Measurements from ENCODE around the gene MNS1. TPM values are rescaled to one million over a fixed set of nuclear protein-coding genes. Genes with fewer than 3 reads are reported as not detected.
"Not testable (repeated sequence)": the region's sequence is repeated elsewhere in the genome, so short reads cannot be mapped to it uniquely, and the experiment has no call there.

Gene MNS1, protein sequence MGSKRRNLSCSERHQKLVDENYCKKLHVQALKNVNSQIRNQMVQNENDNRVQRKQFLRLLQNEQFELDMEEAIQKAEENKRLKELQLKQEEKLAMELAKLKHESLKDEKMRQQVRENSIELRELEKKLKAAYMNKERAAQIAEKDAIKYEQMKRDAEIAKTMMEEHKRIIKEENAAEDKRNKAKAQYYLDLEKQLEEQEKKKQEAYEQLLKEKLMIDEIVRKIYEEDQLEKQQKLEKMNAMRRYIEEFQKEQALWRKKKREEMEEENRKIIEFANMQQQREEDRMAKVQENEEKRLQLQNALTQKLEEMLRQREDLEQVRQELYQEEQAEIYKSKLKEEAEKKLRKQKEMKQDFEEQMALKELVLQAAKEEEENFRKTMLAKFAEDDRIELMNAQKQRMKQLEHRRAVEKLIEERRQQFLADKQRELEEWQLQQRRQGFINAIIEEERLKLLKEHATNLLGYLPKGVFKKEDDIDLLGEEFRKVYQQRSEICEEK
- 4.4 TPM for total RNA-seq

DNA sequence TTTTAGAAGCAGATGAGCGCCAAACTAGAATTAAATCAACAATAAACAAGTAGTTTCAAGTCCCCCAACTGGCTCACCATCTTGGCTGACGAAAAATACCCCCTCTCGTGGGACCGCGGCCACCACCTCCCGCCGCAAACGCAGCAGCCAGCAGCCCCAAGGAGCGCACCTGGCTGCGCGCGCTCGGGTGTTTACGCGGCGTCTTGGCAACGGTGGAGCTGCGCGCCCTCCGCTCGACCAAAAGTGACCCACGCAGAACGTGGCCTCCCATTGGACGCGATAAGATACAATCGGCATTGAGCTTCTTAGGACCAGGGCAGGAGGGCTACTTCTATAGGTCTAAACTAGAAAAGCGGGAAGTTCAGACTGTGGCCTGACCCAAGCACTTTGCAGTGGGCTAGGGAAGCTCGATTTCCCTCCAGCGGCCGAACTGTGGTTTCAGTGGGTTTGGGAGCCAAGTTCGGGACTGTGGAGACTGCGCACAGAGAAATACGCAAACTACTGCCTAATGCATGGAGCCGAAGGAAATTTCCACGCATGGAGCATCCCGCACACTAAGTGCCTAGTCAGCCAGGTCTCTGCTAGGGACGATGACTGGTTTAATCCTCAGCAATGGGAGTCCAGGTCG lies at the start of gene MNS1:
Gene MNS1, minus strand, starts transcription at position 245 of the 628 bp plus-strand sequence. Its CDS starts 165 bp downstream, at position 80.
- peak; percentile 96 for DNase-seq

DNA sequence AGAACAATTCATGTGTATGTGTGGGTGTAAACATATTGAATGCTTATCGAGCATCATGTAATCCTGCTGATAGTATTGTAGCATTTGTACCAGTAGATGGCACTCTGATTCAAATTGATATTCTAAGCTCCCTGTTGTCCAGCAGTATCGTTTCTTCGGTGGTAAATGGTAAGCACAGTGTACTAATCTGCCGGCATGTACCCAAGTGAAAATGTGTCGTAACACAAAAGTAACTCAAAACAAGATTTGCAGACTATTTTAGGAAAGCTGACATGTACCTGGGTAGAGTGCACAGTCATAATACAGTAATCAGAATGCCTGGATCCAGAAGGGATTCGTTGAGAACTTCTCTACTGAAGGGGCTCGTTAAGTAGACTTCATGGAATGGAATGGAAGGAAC lies 31.7 kb upstream of the MNS1 start:
- DNase-seq: peak; percentile 50

DNA sequence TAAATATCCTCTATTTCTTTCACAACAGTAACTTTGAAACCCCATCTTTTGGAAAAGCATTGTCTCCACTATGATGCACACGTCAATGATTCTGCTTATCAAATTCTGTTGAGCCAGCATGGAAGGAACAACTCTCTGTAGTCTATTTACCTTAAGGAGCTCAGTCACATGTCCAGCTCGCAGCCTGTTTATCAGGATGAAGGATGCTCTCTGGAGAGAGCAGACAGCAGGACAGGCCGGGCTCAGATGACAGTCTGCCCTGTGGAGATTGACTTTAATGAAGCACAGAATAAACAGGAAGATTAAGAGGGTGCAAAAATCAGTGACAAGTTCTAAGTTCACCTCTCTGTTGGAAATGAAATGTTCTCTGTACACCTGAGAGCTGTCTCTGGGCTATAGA lies 30.6 kb upstream of the MNS1 start:
- DNase-seq: no peak

DNA sequence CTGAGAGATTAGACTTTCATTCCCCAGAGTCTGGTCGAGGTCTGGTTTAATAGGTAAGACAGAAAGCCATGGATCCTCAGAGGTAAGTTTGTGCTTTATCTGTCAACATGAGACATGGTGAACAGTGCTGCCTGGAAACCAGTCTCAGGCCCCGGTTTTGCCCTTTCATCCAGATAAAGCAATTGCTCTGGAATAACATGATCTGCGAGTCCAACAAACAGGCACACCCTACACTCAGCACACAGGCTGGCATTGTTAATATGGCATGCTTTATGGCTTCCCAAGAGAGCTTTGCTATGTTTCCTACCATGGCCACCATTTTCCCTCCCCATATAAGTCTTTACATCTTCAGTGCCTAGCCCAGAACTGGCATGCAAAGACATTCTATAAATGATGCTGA lies 30.1 kb upstream of the MNS1 start:
- DNase-seq: no peak

DNA sequence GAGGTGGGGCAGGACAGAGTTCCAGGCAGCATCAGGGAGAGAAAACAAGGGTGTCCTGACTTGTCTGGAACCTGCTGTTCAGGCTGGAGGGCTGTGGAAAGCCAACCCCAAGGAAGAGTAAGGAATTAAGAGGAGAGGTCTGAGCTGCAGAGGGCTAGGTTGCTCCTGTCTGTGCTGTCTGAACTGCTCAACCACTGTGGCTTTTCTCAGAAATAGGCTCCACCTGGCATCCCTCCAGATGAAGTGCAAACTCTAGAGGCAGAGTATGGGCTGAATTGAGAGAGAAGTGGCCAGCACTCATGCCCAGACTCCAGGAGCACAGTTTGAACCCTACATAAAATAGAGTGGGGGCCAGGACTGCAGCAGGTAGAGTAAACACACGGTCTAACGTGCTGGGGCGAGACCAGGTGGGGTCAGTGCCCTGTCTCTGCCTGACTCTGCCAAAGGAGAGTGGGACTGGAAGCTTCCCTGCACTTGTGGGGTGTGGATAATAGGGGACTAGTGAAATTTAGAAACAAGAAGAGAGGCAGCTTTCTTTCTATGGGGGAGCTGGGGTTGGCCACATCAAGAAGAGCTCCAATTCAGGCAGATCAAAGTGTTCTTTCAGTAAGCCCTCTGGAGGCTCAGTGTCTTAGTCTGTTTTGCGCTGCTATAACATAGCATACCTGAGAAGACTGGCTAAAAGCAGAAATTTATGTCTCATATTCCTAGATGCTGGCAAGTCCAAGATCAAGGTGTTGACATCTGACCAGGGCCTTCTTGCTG lies 28.0 kb upstream of the MNS1 start:
- DNase-seq: no peak

DNA sequence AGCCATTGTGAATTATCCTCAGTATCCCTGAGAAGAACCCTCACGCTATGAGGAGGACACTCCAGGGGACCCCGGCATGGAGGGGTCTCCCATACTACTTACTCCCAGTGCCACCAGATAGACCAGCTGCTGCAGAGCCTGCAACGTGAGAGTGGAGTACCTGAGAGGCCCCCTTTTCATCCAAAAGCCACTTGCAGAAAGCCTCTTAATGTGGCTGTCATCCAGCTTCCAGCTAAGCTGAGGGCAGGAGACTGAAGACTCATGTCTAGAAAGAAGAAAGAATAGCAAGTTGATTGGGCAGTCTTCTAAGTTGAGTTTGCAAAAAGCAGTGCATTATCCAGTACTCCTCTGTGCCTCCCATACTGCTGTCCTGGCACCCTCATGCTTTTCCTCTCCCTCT lies 27.3 kb upstream of the MNS1 start:
- no peak for DNase-seq

DNA sequence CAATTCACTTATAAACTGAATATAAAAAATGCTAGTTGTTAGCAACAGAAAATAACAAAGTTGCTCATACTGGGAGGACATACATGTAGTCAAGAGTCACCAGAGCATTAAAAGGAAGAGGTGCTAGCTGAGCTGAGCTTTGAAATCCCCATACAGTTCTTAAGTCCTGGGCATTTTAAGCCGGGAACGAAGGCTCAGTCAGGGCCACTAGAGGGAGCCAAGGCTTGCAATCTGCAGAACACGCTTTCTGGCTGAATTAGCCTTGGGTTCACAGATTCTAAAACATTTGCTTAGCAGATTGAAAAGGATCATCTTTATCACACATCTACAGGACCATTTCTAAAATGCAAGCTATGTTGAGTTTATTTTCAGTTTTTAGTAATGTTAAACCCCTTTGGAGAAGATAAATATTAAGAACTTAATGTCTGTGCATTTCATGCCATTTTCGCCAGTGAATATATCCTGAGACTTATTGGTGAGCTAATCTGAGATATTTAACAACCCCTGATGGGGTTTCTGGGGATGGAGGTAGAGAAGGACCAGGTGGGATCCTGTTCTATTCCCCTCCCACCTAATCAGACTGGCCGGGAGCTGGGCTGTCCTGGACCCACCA lies 26.3 kb upstream of the MNS1 start:
- DNase-seq: peak; percentile 86

DNA sequence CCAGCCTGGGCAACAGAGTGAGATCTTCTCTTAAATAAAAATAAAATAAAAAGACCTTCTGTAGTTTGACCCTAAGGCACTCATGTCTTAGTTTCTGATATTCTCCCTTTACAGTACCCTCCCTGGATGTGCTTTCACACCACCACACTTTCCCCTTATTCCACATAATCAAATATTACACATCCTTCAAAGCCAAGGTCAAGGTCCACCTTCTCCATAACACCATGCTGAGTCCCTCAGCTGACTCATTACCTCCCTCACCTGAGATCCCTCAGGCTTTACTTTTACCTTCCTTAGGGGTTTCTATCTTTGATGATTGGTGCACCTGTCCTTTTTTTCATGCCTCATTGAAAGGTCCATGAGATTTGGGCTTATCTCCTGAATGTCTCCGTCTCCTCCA lies 25.5 kb upstream of the MNS1 start:
- no peak for DNase-seq

DNA sequence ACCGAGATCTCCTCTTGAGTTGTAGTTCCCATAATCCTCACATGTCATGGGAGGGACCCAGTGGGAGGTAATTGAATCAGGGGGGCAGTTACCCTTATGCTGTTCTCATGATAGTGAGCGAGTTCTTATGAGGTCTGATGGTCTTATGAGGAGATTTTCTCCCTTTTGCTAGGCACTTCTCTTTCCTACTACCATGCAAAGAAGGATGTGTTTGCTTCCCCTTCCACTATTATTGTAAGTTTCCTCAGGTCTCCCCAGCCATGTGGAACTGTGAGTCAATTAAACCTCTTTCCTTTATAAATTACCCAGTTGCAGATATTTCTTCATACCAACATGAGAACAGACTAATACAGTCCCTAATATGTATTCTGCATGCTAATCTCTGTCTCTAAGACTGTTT lies 21.3 kb upstream of the MNS1 start:
- DNase-seq: not testable (repeated sequence)

DNA sequence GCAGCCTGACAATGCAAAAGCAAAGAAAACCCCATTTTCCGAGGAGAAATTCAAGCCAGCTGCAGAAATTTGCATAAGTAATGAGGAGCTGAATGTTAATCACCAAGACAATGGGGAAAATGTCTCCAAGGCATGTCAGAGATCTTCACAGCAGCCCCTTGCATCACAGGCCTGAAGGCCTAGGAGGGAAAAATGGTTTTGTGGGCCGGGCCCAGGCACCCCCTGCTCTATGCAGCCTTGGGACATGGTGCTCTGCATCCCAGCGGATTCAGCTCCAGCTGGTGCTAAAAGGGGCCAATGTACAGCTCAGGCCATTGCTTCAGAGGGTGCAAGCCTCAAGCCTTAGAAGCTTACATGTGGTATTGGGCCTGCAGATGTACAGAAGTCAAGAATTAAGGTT lies 20.5 kb upstream of the MNS1 start:
- not testable (repeated sequence) for DNase-seq

DNA sequence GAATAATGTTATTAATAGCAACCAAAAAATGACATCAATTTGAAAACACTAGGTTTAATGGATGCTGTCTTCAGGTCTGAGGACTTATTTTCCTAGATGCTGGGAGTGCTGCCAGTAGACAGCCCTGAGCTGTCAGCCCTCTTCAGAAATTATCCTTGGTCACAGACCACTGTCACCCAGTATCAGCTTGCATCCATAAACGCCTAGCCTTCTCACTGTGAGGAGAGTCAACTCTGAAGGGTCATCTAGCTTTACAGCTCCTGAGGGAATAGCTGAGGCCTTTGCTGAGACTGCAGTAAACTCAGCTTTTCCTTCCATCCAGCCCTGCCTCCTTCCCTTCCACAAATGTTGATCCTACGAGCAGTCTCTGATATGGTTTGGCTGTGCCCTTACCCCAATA lies 19.4 kb upstream of the MNS1 start:
- no peak for DNase-seq

DNA sequence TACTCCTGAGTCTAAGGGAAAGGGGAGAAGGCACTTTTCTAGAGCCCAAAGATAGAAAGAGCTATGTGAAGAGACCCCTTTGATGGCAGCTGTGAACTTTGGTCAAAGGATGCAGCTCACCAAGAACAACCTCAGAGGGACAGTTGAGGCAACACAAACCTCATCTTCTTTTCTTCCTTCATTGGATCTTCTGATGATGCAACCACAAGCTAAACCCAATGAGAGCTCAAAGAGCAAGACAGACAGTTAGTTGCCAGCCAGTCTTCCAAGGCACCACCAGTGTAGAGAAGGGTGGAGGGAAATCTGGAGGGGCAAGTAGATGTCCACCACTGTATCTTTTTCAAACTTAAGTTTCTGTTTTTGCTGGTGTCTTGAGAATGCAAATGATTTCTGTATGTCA lies 10.4 kb upstream of the MNS1 start:
- no peak for DNase-seq

DNA sequence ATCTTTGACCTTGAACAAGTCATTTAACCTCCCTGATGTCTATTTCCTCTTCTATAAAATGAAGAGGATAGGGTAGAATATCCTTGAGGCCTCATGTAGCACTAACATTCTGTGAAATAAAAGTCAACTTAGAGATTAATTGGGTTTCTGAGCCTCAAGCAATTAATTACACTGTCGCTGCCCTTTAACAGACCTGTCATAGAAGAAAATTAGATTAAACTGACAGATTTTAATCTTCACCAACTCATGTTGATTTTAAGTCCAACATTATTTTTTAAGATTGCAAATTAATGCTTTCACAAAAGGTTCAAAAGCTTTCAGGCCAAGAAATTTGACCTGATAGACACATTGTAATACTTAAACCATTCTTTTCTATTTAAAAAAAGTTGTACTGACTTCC lies 8.1 kb upstream of the MNS1 start:
- DNase-seq: no peak

DNA sequence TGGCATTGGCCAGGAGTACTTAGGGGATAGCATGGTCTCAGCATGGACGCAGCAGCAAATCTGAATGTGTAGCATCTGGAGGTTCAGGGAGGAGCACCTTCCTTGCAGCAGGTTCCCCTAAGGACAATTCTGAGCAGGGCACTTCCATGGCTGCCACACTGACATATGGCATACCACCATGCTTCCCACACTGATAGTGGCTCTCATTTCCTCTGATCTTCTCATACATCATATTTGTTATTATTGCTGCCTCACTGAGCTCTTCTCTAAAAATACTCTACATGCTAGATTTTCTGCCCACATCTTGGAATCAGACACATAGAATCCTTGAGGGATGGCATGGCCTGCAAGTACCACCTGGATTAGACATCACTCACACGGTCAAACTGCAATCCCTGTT lies 7.3 kb upstream of the MNS1 start:
- no peak for DNase-seq

DNA sequence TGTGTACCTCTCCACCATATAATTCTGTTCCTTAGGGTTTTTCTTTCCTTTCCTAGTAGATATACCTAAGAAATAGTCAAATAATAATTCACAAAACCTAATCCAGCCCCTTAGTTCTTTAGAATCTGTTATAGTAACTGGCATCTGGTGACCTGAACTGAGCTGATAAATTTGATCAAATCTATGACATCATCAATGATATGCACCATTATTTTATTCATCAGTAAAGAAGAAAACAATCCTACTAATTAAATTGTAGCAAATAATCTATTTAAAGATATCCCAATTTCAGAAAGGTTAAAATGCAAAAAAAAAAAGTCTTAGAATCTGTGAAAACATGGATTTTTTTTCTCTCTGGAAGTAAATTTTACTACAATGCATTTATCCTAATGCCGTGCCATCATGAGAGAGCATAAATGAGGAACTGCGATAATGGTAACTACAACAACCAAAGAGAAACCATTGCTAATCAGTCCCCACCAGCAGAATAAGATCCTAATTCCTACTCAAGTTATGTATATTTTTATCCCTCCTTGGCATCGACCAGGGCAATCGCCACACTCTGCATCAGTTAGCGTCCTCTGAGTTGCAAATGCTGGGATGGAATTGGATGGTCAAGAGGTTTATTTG lies 6.6 kb upstream of the MNS1 start:
- no peak for DNase-seq

DNA sequence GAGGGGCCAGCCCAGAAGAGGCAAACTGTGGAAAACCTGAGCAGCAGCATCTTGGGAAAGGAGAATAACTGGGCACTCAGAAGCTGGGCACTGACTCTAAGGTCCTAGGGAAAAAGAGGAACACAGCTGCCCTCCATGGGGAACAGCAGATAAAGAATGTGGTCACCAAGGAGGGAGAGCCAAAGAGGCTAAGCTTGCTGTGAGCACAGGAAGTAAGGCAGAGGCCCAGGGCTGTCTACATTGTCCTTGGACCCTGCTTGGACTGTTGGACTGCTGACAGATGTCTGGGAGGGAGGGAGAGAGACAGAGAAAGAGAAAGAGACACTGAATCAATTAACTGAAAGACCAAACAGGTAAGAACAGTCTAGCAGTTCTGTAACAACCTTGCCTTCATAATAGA lies 4.5 kb upstream of the MNS1 start:
- DNase-seq: no peak

DNA sequence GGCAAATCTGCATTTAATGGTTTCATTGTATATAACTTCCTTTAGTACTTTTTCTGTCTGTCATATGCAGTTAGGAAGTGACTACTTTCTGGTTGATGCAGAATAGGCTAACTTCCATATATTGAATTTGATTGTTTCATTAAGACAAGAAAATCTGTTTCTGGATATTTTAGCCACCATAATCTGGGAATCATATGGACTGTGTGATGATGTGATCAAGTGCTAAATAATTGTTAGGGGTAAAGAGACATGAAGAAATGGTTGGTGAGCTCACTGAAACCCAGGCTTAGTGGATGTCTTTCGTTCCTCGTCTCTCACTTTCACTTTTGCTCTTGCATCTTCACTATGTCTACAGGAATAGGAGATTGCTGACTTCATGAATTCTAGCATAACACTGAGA lies 3.5 kb upstream of the MNS1 start:
- DNase-seq: peak; percentile 13

DNA sequence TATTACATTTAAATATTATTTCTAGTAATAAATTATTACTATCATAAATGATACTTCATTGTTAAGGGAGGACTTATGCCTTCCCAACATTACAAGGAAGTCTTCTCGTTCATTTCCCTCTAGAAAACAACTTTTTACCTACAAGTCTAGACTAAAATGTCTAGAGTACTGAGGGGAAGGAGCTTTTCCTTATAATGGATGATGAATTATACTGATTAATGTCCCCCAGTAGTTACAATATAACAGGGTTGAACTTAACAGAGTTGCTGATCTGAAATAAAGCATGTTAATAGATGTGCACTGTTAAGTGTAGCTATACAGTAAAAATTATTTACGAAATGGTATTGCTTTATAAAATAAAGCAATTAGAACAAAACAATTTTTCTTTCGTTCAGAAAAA lies 2.7 kb upstream of the MNS1 start:
- DNase-seq: no peak

DNA sequence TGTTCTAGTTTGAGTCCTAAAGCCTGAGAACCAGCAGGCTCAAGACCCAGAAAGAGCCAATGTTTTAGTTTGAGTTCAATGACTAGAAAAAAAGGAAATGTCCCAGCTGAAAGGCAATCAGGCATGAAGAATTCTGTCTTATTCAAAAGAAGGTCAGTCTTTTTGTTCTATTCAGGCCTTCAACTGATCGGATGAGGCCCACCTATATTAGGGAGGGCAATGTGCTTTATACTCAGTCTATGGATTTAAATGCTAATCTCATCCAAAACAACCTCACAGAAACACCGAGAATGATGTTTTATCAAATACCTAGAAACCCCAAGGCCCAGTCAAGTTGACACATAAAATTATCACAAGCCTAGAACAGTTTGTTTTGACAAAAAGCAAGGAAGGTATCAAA lies 4.0 kb downstream of the MNS1 start:
- DNase-seq: no peak

DNA sequence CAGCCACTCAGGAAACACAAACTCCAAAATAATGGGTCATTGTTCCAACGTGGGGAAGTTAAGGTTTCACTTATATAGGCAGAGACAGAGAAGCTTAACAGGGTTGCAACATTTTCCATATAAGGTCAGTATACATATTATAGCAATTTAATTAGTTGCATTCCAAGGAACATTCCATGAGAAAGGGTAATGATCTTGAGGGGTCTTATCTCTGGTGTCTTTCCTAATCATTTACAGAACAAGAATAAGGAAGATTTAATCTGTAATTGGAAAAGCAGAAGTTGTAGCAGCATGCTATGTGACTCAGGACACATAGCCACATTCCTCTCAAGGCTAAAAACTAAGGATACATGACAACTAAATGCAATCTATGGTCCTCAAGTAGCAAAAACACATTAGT lies 4.9 kb downstream of the MNS1 start:
- no peak for DNase-seq

DNA sequence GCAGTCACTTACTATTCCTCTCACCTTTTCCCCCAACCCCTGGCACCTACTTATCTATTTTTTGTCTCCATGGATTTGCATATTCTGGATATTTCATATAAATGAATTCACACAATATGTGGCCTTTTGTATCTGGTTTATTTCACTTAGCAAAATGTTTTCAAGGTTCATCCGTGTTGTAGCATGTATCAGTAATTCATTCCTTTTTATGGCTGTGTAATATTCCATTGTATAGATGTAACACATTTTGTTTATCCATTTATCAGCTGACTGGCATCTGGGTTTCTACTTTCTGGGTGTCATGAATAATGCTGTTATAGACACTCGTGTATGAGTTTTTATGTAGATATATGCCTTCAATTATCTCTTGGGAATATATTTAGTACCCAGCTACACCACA lies 5.8 kb downstream of the MNS1 start:
- DNase-seq: no peak

DNA sequence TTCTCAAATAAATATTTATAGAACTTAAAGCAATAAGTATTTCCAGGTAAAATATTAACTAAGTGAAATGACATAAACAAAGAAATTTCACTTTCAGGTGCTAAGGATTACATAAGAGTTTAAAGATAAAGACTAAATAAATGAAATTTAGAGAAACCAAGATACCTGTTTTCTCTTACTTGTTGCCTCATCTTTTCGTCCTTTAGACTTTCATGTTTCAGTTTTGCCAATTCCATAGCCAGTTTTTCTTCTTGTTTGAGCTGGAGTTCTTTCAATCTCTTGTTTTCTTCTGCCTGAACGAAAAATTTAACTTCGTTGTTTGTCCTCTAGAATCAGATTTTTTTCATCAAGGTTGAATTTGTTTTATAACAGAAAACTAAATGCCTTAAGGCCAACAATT lies 8.7 kb downstream of the MNS1 start:
- DNase-seq: no peak
